HCT116 (cell line): ENCODE data around the gene FHOD3. TPM values are rescaled to one million over a fixed set of nuclear protein-coding genes. Genes with fewer than 3 reads are reported as not detected.

ENCODE experiments used
- ATAC-seq: fragments of 200-7000 bp; cut with Tn5 transposase; 2 replicates; pipeline ENCODE4 v1.9.1; 2020; ENCODE audit warnings: mild to moderate bottlenecking, moderate library complexity
- BruUV-seq: library from RNA; stranded (reverse); fragments of 400-500 nt; replicated peaks from 2 replicates; lab custom pipeline; 2021; lab: Mats Ljungman, UMichigan
- CTCF ChIA-PET: fragments of 300-600 bp; sonication (Branson Sonifier 250); formaldehyde crosslinking; loops from one replicate; lab custom pipeline; 2021; ENCODE audit warnings: antibody characterized with exemption; lab: Charles Lee
- POLR2A ChIA-PET: fragments of 300-600, 350-600 bp; sonication (Branson Sonifier 250); formaldehyde crosslinking; loops from one replicate; lab custom pipeline; 2021; ENCODE audit warnings: antibody characterized with exemption; lab: Charles Lee
- RAD21 ChIA-PET, 2 experiments: fragments of 300-600 bp; sonication (Branson Sonifier 250); formaldehyde crosslinking; loops; one replicate each; lab custom pipeline; 2023; ENCODE audit warnings: low total read pairs in 2 of 2; ENCODE audit not compliant: uncharacterized antibody in 2 of 2, unreplicated experiment in 2 of 2, low non-redundant PET in 1 of 2; lab: Charles Lee
- DNase-seq: peaks from one replicate; pipeline ENCODE4 v3.0.0-alpha.2; 2010; ENCODE audit warnings: low read depth, low spot score
- H2AFZ ChIP-seq: fragments of 200-600 bp; shearing (Covaris generic), sonication (generic); 2 replicates; pipeline ENCODE4 v1.6.1; 2017; ENCODE audit warnings: low read depth, mixed run types, mixed read lengths, antibody characterized with exemption, low read length; ENCODE audit not compliant: poor library complexity, severe bottlenecking
- H3K27ac ChIP-seq: 2 replicates; pipeline ENCODE4 v1.5.1; 2012; ENCODE audit warnings: low read depth, low read length
- H3K27me3 ChIP-seq: fragments of 200-600 bp; sonication (generic); 2 replicates; pipeline ENCODE4 v1.6.1; 2016; ENCODE audit warnings: mixed run types, low read length, mixed read lengths; ENCODE audit not compliant: insufficient read depth
- H3K36me3 ChIP-seq, 2 experiments: fragments of 200-500 bp in 1 of 2; fragments of 200-600 bp in 1 of 2; sonication (Bioruptor generic) in 1 of 2; sonication (generic) in 1 of 2; 2 replicates each; pipeline versions ENCODE4 v1.5.1 to v1.6.1; 2014 to 2016; ENCODE audit warnings: low read length in 2 of 2, inconsistent platforms in 1 of 2, mixed read lengths in 1 of 2, mixed run types in 1 of 2; ENCODE audit not compliant: insufficient read depth in 2 of 2, control insufficient read depth in 1 of 2
- H3K4me1 ChIP-seq, 2 experiments: fragments of 200-600 bp in 1 of 2; sonication (generic) in 1 of 2; 2 replicates each; pipeline versions ENCODE4 v1.5.1 to v1.6.1; 2012 to 2017; ENCODE audit warnings: low read length in 2 of 2, inconsistent platforms in 1 of 2, mild to moderate bottlenecking in 1 of 2, mixed read lengths in 1 of 2, mixed run types in 1 of 2, moderate library complexity in 1 of 2; ENCODE audit not compliant: insufficient read depth in 2 of 2, control insufficient read depth in 1 of 2
- H3K4me2 ChIP-seq: fragments of 200-600 bp; sonication (generic); 2 replicates; pipeline ENCODE4 v1.6.1; 2017; ENCODE audit warnings: mixed run types, low read length, mixed read lengths
- H3K4me3 ChIP-seq, 2 experiments: fragments of 200-600 bp in 1 of 2; sonication (generic) in 1 of 2; replicated peaks in 1 of 2; 2 replicates each; pipeline ENCODE4 v1.5.1; 2011 to 2016; ENCODE audit warnings: low read length in 2 of 2, control low read depth in 1 of 2, low read depth in 1 of 2, mild to moderate bottlenecking in 1 of 2, mixed read lengths in 1 of 2, mixed run types in 1 of 2
- H3K79me2 ChIP-seq: fragments of 200-600 bp; sonication (generic); 2 replicates; pipeline ENCODE4 v1.6.1; 2017; ENCODE audit warnings: mild to moderate bottlenecking, mixed run types, low read length, moderate library complexity, mixed read lengths; ENCODE audit not compliant: insufficient read depth
- H3K9ac ChIP-seq: fragments of 200-600 bp; sonication (generic); 2 replicates; pipeline ENCODE4 v1.6.1; 2016; ENCODE audit warnings: low read length, mixed read lengths
- H3K9me2 ChIP-seq: fragments of 200-600 bp; sonication (generic), shearing (Covaris generic); 2 replicates; pipeline ENCODE4 v1.6.1; 2017; ENCODE audit warnings: mixed run types, mild to moderate bottlenecking, moderate library complexity; ENCODE audit not compliant: insufficient read depth
- H3K9me3 ChIP-seq, 2 experiments: fragments of 200-500 bp in 1 of 2; fragments of 200-600 bp in 1 of 2; sonication (Bioruptor generic) in 1 of 2; sonication (generic) in 1 of 2; 2 replicates each; pipeline ENCODE4 v1.6.1; 2014 to 2017; ENCODE audit warnings: low read length in 2 of 2, mixed read lengths in 2 of 2, inconsistent platforms in 1 of 2, low read depth in 1 of 2, mild to moderate bottlenecking in 1 of 2, mixed run types in 1 of 2, moderate library complexity in 1 of 2; ENCODE audit not compliant: control insufficient read depth in 1 of 2, insufficient read depth in 1 of 2
- H4K20me1 ChIP-seq: fragments of 200-600 bp; sonication (generic), shearing (Covaris generic); 2 replicates; pipeline ENCODE4 v1.6.1; 2017; ENCODE audit warnings: mixed run types, mild to moderate bottlenecking, moderate library complexity; ENCODE audit not compliant: insufficient read depth
- POLR2AphosphoS5 ChIP-seq: IDR thresholded peaks from 2 replicates; pipeline ENCODE4 v1.6.1; 2011; ENCODE audit warnings: mild to moderate bottlenecking, low read depth, low read length, moderate library complexity
- SRF ChIP-seq: IDR thresholded peaks from 2 replicates; pipeline ENCODE4 v1.6.1; 2012; ENCODE audit warnings: low read depth
- ZFX ChIP-seq: fragments of 450-650 bp; IDR thresholded peaks from 2 replicates; pipeline ENCODE4 v1.6.1; 2017
- intact Hi-C: fragments of 100-400 bp; cut with micrococcal nuclease; formaldehyde crosslinking; loops from 2 replicates; pipeline ENCODE4 v1.10.0; 2022
- total RNA-seq: library from RNA; stranded (reverse); gene quantifications from one replicate; pipeline ENCODE4 v1.2.1, GENCODE V29; 2021; ENCODE audit not compliant: unreplicated experiment
- TF ChIP-seq, protein P1 (sequence below): IDR thresholded peaks from 2 replicates; pipeline ENCODE4 v1.6.1; 2011; ENCODE audit warnings: mild to moderate bottlenecking, low read length, moderate library complexity; ENCODE audit not compliant: insufficient replicate concordance; ENCODE audit errors: extremely low read depth

Gene FHOD3
- total RNA-seq, 1 experiment from 2014 or later: 4.0 TPM

DNA sequence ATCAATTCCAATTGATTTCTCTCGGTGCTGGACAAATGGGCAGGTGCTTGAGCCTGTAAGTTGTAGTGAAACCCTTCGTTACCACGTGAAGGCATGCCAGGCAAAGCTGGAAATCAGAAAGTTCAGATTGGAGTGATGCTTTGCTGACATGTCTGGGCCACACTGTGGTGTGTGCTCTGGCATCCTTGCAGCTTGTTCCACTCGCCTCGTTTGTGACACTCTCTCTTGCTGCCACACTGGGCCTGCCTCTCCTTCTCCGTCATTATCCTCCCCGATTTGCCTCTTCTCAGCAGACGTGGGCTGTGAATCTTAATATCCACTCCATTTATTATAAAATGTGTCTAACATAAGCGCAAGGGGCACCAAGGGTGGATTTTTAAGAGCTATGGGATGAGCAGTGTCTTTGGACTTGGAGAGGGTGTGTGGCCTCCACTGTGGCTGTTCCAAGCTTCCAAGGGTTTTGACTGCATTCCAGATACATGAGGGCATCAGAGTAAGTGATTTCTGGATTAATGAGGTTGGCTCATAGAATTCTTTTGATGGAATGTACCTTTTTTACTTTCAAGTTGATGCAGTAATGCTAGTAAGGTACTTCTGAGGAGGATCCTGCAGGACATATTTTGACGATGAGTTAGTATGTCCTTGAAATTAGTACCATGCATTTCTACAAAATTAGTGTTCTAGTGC lies 292.5 kb downstream of the FHOD3 start:
- no peak overlapping the region for H3K4me3 ChIP-seq
- no peaks in the 10 kb centered on the region for H3K4me1 ChIP-seq
- CTCF ChIA-PET: no interaction called here
- no peak for DNase-seq
- no peak overlapping the region for H3K9ac ChIP-seq
- no peaks in the 10 kb centered on the region for H3K79me2 ChIP-seq
- no peak overlapping the region for H3K27ac ChIP-seq
- no peaks in the 10 kb centered on the region for H3K9me2 ChIP-seq
- no peaks in the 10 kb centered on the region for H3K36me3 ChIP-seq
- H3K4me2 ChIP-seq: no peak overlapping the region
- no peak overlapping the region for H2AFZ ChIP-seq
- no TSS peak for BruUV-seq
- no peaks in the 10 kb centered on the region for H3K27me3 ChIP-seq
- ATAC-seq: no peak
- RAD21 ChIA-PET: no interaction called here
- TF ChIP-seq ZFX (no peak), POLR2AphosphoS5 (no peak), SRF (no peak)
- TF ChIP-seq, protein P1, sequence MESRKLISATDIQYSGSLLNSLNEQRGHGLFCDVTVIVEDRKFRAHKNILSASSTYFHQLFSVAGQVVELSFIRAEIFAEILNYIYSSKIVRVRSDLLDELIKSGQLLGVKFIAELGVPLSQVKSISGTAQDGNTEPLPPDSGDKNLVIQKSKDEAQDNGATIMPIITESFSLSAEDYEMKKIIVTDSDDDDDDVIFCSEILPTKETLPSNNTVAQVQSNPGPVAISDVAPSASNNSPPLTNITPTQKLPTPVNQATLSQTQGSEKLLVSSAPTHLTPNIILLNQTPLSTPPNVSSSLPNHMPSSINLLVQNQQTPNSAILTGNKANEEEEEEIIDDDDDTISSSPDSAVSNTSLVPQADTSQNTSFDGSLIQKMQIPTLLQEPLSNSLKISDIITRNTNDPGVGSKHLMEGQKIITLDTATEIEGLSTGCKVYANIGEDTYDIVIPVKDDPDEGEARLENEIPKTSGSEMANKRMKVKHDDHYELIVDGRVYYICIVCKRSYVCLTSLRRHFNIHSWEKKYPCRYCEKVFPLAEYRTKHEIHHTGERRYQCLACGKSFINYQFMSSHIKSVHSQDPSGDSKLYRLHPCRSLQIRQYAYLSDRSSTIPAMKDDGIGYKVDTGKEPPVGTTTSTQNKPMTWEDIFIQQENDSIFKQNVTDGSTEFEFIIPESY: no peak
- H3K9me3 ChIP-seq: no peaks in the 10 kb centered on the region
- intact Hi-C loops: no loop called here
- no peaks in the 10 kb centered on the region for H4K20me1 ChIP-seq
- POLR2A ChIA-PET: no interaction called here
